CD4-positive, alpha-beta T cell treated with Interferon gamma for 1 hour (primary cell): ENCODE data around the gene EMC1.

Source experiments
- DNase-seq: peaks from one replicate; pipeline ENCODE4 v3.0.0-alpha.2; 2020

Gene EMC1

GRCh38 chr1:19213580-19213979 lies 37.7 kb downstream of the EMC1 start:
- no peak for DNase-seq

- DNase-seq = no peak
These were observed 39.2 kb downstream of the EMC1 start for GRCh38 chr1:19212167-19212566.

- no peak for DNase-seq
These were observed 40.4 kb downstream of the EMC1 start for GRCh38 chr1:19210772-19211549.

GRCh38 chr1:19209990-19210771 lies 41.1 kb downstream of the EMC1 start, which contains the start of gene UBR4:
Gene UBR4, minus strand, starts transcription at chr1:19210266. Its CDS starts 18 bp downstream, at chr1:19210248.
- peak; percentile 95 for DNase-seq

GRCh38 chr1:19209439-19209989 lies 41.8 kb downstream of the EMC1 start:
- peak; percentile 63 for DNase-seq

- DNase-seq = no peak
These were observed 42.5 kb downstream of the EMC1 start for GRCh38 chr1:19208710-19209438.

GRCh38 chr1:19206947-19207346 lies 44.4 kb downstream of the EMC1 start:
- no peak for DNase-seq

GRCh38 chr1:19205845-19206244 lies 45.5 kb downstream of the EMC1 start:
- no peak for DNase-seq

GRCh38 chr1:19205403-19205802 lies 45.9 kb downstream of the EMC1 start:
- DNase-seq = no peak

- DNase-seq = no peak
These were observed 46.7 kb downstream of the EMC1 start for GRCh38 chr1:19204446-19205266.

GRCh38 chr1:19203440-19203839 lies 47.9 kb downstream of the EMC1 start:
- no peak for DNase-seq

- DNase-seq = no peak
These were observed 48.9 kb downstream of the EMC1 start for GRCh38 chr1:19202396-19202795.

GRCh38 chr1:19199969-19200604 lies 51.2 kb downstream of the EMC1 start:
- no peak for DNase-seq

- DNase-seq = no peak
These were observed 51.9 kb downstream of the EMC1 start for GRCh38 chr1:19199329-19199968.

GRCh38 chr1:19198820-19199219 lies 52.5 kb downstream of the EMC1 start:
- DNase-seq = no peak

- DNase-seq = no peak
These were observed 53.5 kb downstream of the EMC1 start for GRCh38 chr1:19197845-19198244.

GRCh38 chr1:19196331-19196730 lies 55.0 kb downstream of the EMC1 start:
- DNase-seq = no peak

GRCh38 chr1:19193004-19193403 lies 58.3 kb downstream of the EMC1 start:
- no peak for DNase-seq

GRCh38 chr1:19191811-19192210 lies 59.5 kb downstream of the EMC1 start:
- no peak for DNase-seq

- DNase-seq = no peak
These were observed 60.9 kb downstream of the EMC1 start for GRCh38 chr1:19190468-19190867.

GRCh38 chr1:19189270-19189669 lies 62.1 kb downstream of the EMC1 start:
- DNase-seq = no peak
